GM19099 (cell line): Measurements from ENCODE around the gene ACTR1B.

Experiments
- POLR2A ChIP-seq: IDR thresholded peaks from 3 replicates; pipeline ENCODE4 v1.6.1; 2011; ENCODE audit warnings: low read depth; ENCODE audit not compliant: insufficient read length; ENCODE audit errors: extremely low read depth

Gene ACTR1B

GRCh38 chr2:97663962-97664635 is at the start of gene ACTR1B:
TSS of gene ACTR1B (minus strand) at chr2:97664044. CDS start at chr2:97663890, 154 bp downstream.
- TF ChIP-seq POLR2A, result peak; percentile 75

GRCh38 chr2:97712693-97713295 is 49.0 kb upstream of the ACTR1B start:
- TF ChIP-seq POLR2A, result no peak

GRCh38 chr2:97711394-97711711 is 47.5 kb upstream of the ACTR1B start:
- no peak for TF ChIP-seq POLR2A

GRCh38 chr2:97708608-97709007 is 44.8 kb upstream of the ACTR1B start:
- TF ChIP-seq POLR2A, result no peak

- TF ChIP-seq POLR2A, result no peak
These were observed 44.2 kb upstream of the ACTR1B start for GRCh38 chr2:97708048-97708380.

GRCh38 chr2:97707362-97708047 is 43.7 kb upstream of the ACTR1B start:
- no peak for TF ChIP-seq POLR2A

GRCh38 chr2:97706708-97707345 is 43.0 kb upstream of the ACTR1B start:
- TF ChIP-seq POLR2A, result no peak

- TF ChIP-seq POLR2A, result no peak
These were observed 42.3 kb upstream of the ACTR1B start for GRCh38 chr2:97706112-97706511.

GRCh38 chr2:97704989-97705388 is 41.1 kb upstream of the ACTR1B start:
- TF ChIP-seq POLR2A, result no peak

GRCh38 chr2:97703741-97704140 is 39.9 kb upstream of the ACTR1B start:
- TF ChIP-seq POLR2A, result no peak

- no peak for TF ChIP-seq POLR2A
These were observed 39.1 kb upstream of the ACTR1B start for GRCh38 chr2:97702731-97703470.

GRCh38 chr2:97701851-97702465 is 38.1 kb upstream of the ACTR1B start:
- TF ChIP-seq POLR2A, result no peak

- TF ChIP-seq POLR2A, result no peak
These were observed 37.3 kb upstream of the ACTR1B start for GRCh38 chr2:97701186-97701585.

- TF ChIP-seq POLR2A, result no peak
These were observed 36.1 kb upstream of the ACTR1B start for GRCh38 chr2:97699765-97700444.
